SK-N-SH (cell line): ENCODE results near the gene EFCAB8. TPM values are rescaled to one million over a fixed set of nuclear protein-coding genes. Genes with fewer than 3 reads are reported as not detected.

ENCODE experiments used
- CTCF ChIA-PET: fragments of 300-600, 350-600 bp; formaldehyde crosslinking; extraction: SDS; loops from one replicate; lab custom pipeline; 2021; lab: Yijun Ruan, JAX
- POLR2A ChIA-PET: fragments of 350-600 bp; sonication (Branson Sonifier 250); formaldehyde crosslinking; extraction: SDS; loops from one replicate; lab custom pipeline; 2020; ENCODE audit warnings: antibody characterized with exemption, inconsistent platforms; lab: Yijun Ruan, JAX
- DNase-seq: peaks from one replicate; pipeline ENCODE4 v3.0.0; 2012
- H2AFZ ChIP-seq: fragments of 200-600 bp; sonication (generic); 2 replicates; pipeline ENCODE4 v1.8.1; 2016; ENCODE audit warnings: antibody characterized with exemption, mild to moderate bottlenecking, low read depth
- H3F3A ChIP-seq: fragments of 200-600 bp; sonication (generic); replicated peaks from 2 replicates; pipeline ENCODE3; 2016; ENCODE audit warnings: antibody characterized with exemption, mild to moderate bottlenecking; ENCODE audit not compliant: insufficient read depth
- H3K27ac ChIP-seq, 2 experiments: fragments of 200-500 bp in 1 of 2; fragments of 200-600 bp in 1 of 2; sonication (Bioruptor generic) in 1 of 2; sonication (generic), shearing (Covaris generic) in 1 of 2; 2 replicates each; pipeline versions ENCODE4 v1.5.1 to v1.6.1; 2014 to 2016; ENCODE audit warnings: low read depth in 2 of 2, inconsistent platforms in 1 of 2, low read length in 1 of 2, mild to moderate bottlenecking in 1 of 2, mixed read lengths in 1 of 2
- H3K27me3 ChIP-seq: fragments of 200-600 bp; sonication (generic), shearing (Covaris generic); 2 replicates; pipeline ENCODE4 v1.6.1; 2016; ENCODE audit warnings: mixed run types; ENCODE audit not compliant: insufficient read depth
- H3K36me3 ChIP-seq, 2 experiments: fragments of 200-500 bp in 1 of 2; fragments of 200-600 bp in 1 of 2; sonication (Bioruptor generic) in 1 of 2; sonication (generic) in 1 of 2; replicated peaks in 1 of 2; 2 replicates each; pipeline versions ENCODE3 to v1.5.1; 2014 to 2016; ENCODE audit warnings: low read length in 1 of 2, mild to moderate bottlenecking in 1 of 2; ENCODE audit not compliant: insufficient read depth in 2 of 2, control insufficient read depth in 1 of 2
- H3K4me1 ChIP-seq, 2 experiments: fragments of 200-500 bp in 1 of 2; fragments of 200-600 bp in 1 of 2; sonication (Bioruptor generic) in 1 of 2; sonication (generic), shearing (Covaris generic) in 1 of 2; 2 replicates each; pipeline versions ENCODE4 v1.5.1 to v1.6.1; 2014 to 2016; ENCODE audit warnings: low read depth in 1 of 2, low read length in 1 of 2, mixed run types in 1 of 2; ENCODE audit not compliant: insufficient read depth in 2 of 2, control insufficient read depth in 1 of 2
- H3K4me2 ChIP-seq: fragments of 200-600 bp; sonication (generic), shearing (Covaris generic); 2 replicates; pipeline ENCODE4 v1.6.1; 2017; ENCODE audit warnings: mixed run types
- H3K4me3 ChIP-seq, 2 experiments: fragments of 200-500 bp in 1 of 2; fragments of 200-600 bp in 1 of 2; sonication (Bioruptor generic) in 1 of 2; sonication (generic), shearing (Covaris generic) in 1 of 2; 2 replicates each; pipeline versions ENCODE4 v1.5.1 to v1.8.1; 2014 to 2016; ENCODE audit warnings: low read depth in 2 of 2, inconsistent platforms in 1 of 2, low read length in 1 of 2, mild to moderate bottlenecking in 1 of 2, mixed read lengths in 1 of 2, moderate library complexity in 1 of 2
- H3K79me2 ChIP-seq: fragments of 200-600 bp; sonication (generic); 2 replicates; pipeline ENCODE4 v1.8.1; 2017; ENCODE audit warnings: mild to moderate bottlenecking; ENCODE audit not compliant: insufficient read depth
- H3K9ac ChIP-seq: fragments of 200-600 bp; sonication (generic); 2 replicates; pipeline ENCODE4 v1.6.1; 2017; ENCODE audit warnings: mixed run types
- H3K9me2 ChIP-seq: fragments of 200-600 bp; sonication (generic); 2 replicates; pipeline ENCODE4 v1.6.1; 2017; ENCODE audit warnings: mixed run types
- H3K9me3 ChIP-seq: fragments of 200-600 bp; sonication (generic); 2 replicates; pipeline ENCODE4 v1.6.1; 2017; ENCODE audit warnings: mixed run types, mild to moderate bottlenecking, moderate library complexity
- H4K20me1 ChIP-seq: fragments of 200-600 bp; sonication (generic); 2 replicates; pipeline ENCODE4 v1.6.1; 2017; ENCODE audit warnings: mild to moderate bottlenecking, mixed run types; ENCODE audit not compliant: insufficient read depth
- CHD2 ChIP-seq: fragments of 150-350 bp; IDR thresholded peaks from 2 replicates; pipeline ENCODE4 v1.6.1; 2018; ENCODE audit warnings: low read length; ENCODE audit not compliant: partially characterized antibody
- EZH2phosphoT487 ChIP-seq: fragments of 200-600 bp; sonication (generic); IDR thresholded peaks from 2 replicates; pipeline ENCODE4 v1.6.1; 2017; ENCODE audit warnings: low read depth, mixed run types, mild to moderate bottlenecking, antibody characterized with exemption, moderate library complexity, borderline replicate concordance
- FOXJ3 ChIP-seq: sonication (generic); formaldehyde crosslinking; IDR thresholded peaks from 2 replicates; pipeline ENCODE4 v1.5.1; 2020; ENCODE audit warnings: mild to moderate bottlenecking, missing genetic modification reagents
- FOXM1 ChIP-seq: IDR thresholded peaks from 2 replicates; pipeline ENCODE4 v1.4.0; 2012; ENCODE audit warnings: low read depth, mild to moderate bottlenecking
- GABPA ChIP-seq: IDR thresholded peaks from 2 replicates; pipeline ENCODE4 v1.4.0; 2012; ENCODE audit warnings: low read depth, mild to moderate bottlenecking
- GATA2 ChIP-seq: sonication (generic); formaldehyde crosslinking; IDR thresholded peaks from 2 replicates; pipeline ENCODE4 v1.5.0; 2020; ENCODE audit warnings: mild to moderate bottlenecking, missing genetic modification reagents
- MAX ChIP-seq: IDR thresholded peaks from 2 replicates; pipeline ENCODE4 v1.4.0; 2012; ENCODE audit warnings: low read depth
- NFIC ChIP-seq: IDR thresholded peaks from 2 replicates; pipeline ENCODE4 v1.4.0; 2012; ENCODE audit warnings: borderline replicate concordance
- NRF1 ChIP-seq: IDR thresholded peaks from 2 replicates; pipeline ENCODE4 v1.6.1; 2012; ENCODE audit warnings: low read depth, mild to moderate bottlenecking, low read length
- PBX3 ChIP-seq: IDR thresholded peaks from 2 replicates; pipeline ENCODE4; 2012
- POLR2AphosphoS5 ChIP-seq: IDR thresholded peaks from 2 replicates; pipeline ENCODE4 v1.6.1; 2012; ENCODE audit warnings: low read depth, low read length
- REST ChIP-seq: IDR thresholded peaks from 2 replicates; pipeline ENCODE4 v1.6.1; 2012; ENCODE audit warnings: mild to moderate bottlenecking, low read depth, low read length, moderate library complexity
- RXRA ChIP-seq: IDR thresholded peaks from 2 replicates; pipeline ENCODE4 v1.4.0; 2012; ENCODE audit warnings: low read depth, mild to moderate bottlenecking, borderline replicate concordance
- SIN3A ChIP-seq: IDR thresholded peaks from 2 replicates; pipeline ENCODE4 v1.6.1; 2012; ENCODE audit warnings: low read depth, mild to moderate bottlenecking, low read length, moderate library complexity, borderline replicate concordance
- TAF1 ChIP-seq: IDR thresholded peaks from 2 replicates; pipeline ENCODE4 v1.6.1; 2012; ENCODE audit warnings: low read depth, mild to moderate bottlenecking, low read length, moderate library complexity, borderline replicate concordance
- TEAD4 ChIP-seq: IDR thresholded peaks from 2 replicates; pipeline ENCODE4 v1.4.0; 2012; ENCODE audit warnings: mild to moderate bottlenecking, borderline replicate concordance; ENCODE audit not compliant: insufficient read depth
- USF2 ChIP-seq: fragments of 150-350 bp; IDR thresholded peaks from 2 replicates; pipeline ENCODE4 v1.6.1; 2017; ENCODE audit warnings: antibody characterized with exemption, low read length, low read depth, borderline replicate concordance
- WGBS: methylation state at CpG from one replicate; pipeline ENCODE4 v1.1.6; 2017; ENCODE audit warnings: low lambda C conversion rate; 5-methylcytosine and 5-hydroxymethylcytosine counted together
- polyA plus RNA-seq, 3 experiments: library from polyadenylated mRNA; depleted of rRNA; stranded (reverse); fragments of >200 nt; gene quantifications; 2 replicates each; pipeline ENCODE4 v1.2.3, GENCODE V29; 2012

The EFCAB8 gene
- polyA plus RNA-seq, 1 of the 3 experiments (the other 2 are of a cell fraction): not detected

DNA sequence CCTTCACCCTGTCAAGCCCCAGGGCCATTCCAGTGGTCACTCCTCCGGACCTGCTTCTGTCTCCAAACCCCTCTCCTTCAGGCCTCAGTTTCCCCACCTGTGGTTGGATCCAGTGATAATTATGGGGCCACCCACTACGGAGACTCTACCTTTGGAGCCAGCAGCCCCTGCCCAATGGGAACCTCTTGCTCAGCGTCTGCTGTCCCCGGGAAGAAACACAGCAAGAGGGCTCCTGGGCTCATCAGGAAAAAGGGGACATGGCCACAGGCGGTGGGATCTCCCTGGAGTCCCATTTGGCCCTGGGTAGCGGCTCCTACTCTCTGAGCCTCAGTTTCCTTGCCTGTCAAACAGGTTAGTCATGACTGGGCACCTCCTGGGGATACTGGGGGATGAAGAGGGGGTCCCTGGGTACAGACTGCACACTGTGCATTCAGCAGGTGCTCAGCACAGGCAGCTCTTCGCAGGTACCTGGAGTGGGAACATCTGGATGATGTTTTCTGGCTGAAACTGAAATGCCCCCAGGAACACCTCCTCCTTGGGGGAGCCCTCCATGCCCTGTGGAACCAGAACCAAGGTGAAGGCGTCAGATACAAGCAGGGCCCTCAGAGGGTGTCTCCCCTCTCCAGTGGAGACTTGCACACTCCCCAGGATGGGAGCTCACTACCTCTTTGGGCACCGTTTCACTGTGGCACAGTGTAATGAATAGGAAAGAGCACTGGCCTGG, 126.1 kb downstream of the EFCAB8 start:
- Histone ChIP-seq H3K4me1 (peaks cover 0 to 3% of the 10 kb centered on the region in 2 experiments; a peak in 1 of 4 replicates), H3K27me3 (no peaks in the 10 kb centered on the region), H3F3A (no peaks in the 10 kb centered on the region), H3K9me2 (no peaks in the 10 kb centered on the region), H2AFZ (no peak overlapping the region), H3K4me3 (no peak overlapping the region), H3K36me3 (no peaks in the 10 kb centered on the region), H3K9ac (no peak overlapping the region), H3K9me3 (no peaks in the 10 kb centered on the region), H3K27ac (no peak overlapping the region), H3K4me2 (no peak overlapping the region), H3K79me2 (no peaks in the 10 kb centered on the region), H4K20me1 (no peaks in the 10 kb centered on the region)
- ChIA-PET CTCF (interaction anchor here (0.9 kb wide), 1 partner anchor 67 kb away, joined by 3 read pairs; no protein-coding TSS in a partner anchor), POLR2A (no interaction called here)
- TF ChIP-seq MAX (no peak), REST (no peak), FOXM1 (no peak), USF2 (no peak), POLR2AphosphoS5 (no peak), CHD2 (no peak), TEAD4 (no peak), RXRA (no peak), TAF1 (no peak), NRF1 (no peak), PBX3 (no peak), GABPA (no peak), SIN3A (no peak), GATA2 (CRISPR knock-in tag) (no peak), EZH2phosphoT487 (no peak), FOXJ3 (no peak), NFIC (no peak)
- 20% methylated on average over 8 of the region's 9 CpGs for WGBS
- DNase-seq: no peak
